Measurements from ENCODE around the gene ACAA1.
"Not testable (repeated sequence)": the region's sequence is repeated elsewhere in the genome, so short reads cannot be mapped to it uniquely, and the experiment has no call there.

ACAA1 gene

DNA sequence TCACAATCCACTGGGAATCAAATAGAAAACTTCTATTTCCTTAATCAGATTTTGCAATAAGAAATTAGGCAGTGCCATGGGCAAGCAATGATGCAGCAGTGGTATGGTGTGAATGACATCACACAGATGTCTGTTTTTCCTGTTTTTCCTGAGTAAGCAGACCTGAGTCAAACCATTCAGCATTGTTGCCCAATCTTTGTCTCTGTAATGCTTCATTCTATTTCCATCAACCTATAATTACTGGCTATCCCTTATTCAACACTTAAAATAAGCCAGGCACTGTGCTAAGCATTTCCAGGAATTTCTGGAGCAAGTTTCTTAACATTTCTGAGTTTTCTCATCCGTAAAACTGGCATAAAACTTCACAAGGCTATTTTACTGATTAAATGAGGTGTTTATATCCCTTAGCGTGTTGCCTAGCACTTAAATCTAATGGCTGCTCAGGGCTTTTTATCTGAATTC lies 17.1 kb upstream of the ACAA1 start:
- no peak for DNase-seq (ENCODE audit: low spot score)

DNA sequence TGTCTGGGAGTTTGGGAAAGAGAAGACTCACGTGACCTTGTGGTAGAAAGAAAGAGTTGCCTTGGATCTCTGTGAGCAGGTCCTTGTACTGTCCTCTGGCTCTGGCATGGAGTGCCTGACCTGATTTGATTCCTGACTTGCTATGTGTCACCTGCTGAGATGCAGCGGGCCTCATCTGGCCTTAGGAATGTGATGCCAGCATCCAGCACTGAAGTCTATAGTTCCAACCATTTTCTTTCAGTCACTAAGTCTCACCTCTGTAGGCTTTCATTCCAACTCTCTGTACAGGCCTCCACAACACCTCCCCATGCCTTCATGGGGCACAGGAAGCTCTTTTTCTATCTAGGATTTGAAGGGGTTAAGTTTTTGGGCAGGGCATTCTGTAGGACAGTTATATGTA lies 16.3 kb upstream of the ACAA1 start:
- DNase-seq (ENCODE audit: low spot score) = no peak

DNA sequence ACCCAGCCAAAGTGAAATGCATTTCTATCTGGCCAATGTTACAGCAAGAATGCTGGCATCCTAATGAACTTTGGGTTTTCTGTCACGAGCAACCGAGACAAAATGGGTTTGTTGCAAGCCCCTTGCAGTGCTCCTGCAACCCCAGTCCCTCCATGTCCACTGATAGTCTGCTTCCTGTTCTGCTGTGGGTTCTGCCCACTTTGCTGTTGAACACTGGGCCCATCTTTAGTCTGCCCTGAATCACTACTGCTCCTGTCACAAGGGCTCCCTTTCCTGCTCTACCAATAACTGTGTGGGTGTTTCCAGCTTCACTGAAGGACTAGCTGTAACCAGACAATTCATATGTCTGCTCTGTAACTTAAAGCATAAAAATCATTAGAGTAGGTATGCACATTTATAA lies 15.7 kb upstream of the ACAA1 start:
- no peak for DNase-seq (ENCODE audit: low spot score)

DNA sequence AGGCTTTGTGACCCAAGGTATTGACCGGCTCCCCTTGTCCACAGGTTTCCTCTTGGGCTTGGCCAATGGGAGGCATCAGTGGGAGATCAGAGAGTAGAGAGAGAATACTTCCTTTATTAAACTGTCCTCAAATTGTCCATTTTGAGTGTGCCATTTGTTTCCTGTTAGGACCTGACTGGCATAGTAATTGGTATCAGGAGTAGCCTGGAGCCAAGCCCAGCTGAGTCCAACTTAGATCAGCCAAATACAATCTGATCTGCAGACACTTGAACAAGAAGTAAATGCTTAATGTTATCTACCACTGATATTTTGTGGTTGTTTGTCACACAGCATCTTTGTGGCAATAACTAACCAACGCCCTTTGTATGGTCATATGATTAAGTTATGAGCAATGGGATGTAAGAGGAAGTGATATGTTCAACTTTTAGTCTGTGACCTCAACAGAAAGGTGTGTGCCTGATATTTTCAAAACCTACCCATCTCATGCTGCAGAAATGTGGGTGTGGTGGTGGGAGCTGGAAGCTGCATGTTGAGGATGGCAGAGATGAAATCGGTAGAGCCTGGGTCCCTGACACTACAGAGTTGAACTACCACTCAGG lies 14.8 kb upstream of the ACAA1 start:
- no peak for DNase-seq (ENCODE audit: low spot score)

DNA sequence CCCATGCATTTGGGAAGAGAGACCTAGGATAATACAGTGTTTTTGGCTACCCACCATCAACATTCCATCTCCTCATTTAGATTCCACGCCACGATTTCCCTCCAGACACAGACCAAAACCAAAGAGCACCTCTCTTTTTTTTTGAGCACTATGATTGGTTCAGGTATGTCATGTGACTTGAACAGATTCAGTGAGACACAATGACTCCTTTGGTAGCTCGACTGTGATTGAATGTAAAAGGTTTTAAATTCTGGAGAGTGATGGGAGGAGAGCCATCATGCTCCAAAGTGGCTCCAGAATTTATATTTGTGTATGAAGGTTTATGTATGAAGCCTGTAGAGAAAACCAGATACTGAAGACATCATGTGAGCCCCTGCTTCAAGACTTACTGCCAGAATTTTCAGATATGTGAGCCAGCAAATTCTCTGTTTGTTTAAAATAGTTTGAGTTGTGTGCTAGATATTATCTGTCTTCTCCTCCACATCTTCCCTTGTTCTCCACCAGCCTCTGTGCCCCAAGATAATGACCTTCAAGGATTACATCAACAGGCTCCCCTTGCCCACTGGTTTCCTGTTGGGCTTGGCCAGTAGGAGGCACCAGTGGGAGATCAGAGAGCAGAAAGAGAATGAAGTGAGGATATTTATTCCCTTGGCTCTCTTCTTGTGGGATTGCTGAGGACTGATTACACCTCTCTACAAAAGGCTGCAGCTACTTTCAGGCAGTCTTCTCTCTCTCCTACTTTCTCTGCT lies 14.0 kb upstream of the ACAA1 start:
- DNase-seq (ENCODE audit: low spot score) = no peak

DNA sequence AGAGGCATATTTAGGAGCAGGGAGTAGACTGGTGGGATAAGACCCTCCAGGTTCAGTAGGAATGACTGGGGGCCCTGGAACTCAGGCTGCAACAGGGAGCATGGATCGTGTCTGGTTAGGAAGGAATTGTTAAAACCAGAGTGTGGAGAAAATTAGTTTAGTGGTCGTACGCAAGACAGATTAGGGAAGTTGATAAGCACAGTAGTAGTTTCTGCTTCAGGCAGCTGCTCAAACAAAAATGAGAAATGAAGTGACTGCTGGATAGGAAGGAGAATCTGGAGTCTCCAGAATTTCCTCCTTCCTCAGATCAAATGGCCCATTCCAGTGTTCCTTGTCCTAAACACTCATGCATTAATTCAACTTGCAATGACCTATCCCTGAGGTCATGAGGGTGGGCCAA lies 12.8 kb upstream of the ACAA1 start:
- DNase-seq (ENCODE audit: low spot score) = no peak

DNA sequence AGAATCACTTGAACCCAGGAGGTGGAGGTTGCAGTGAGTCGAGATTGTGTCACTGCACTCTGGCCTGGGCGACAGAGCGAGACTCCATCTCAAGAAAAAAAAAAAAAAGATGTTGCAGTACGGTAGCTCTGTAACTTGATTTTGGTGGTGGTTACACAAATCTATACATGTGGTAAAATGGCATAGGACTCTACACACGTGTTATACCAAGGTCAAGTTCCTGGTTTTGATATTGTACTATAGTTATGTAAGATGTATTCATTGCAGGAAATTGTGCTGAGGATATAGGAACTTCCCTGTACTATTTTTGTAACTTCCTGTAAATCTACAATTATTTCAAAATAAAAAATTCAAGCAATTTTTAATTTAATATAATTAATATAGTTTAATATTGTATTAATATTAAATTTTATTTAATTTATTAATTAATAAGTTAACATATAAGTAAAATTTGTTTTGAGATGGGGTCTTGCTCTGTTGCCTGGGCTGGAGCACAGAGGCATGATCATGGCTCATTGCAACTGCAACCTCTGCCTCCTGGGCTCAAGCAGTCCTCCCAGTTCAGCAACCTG lies 11.5 kb upstream of the ACAA1 start:
- no peak for DNase-seq (ENCODE audit: low spot score)

DNA sequence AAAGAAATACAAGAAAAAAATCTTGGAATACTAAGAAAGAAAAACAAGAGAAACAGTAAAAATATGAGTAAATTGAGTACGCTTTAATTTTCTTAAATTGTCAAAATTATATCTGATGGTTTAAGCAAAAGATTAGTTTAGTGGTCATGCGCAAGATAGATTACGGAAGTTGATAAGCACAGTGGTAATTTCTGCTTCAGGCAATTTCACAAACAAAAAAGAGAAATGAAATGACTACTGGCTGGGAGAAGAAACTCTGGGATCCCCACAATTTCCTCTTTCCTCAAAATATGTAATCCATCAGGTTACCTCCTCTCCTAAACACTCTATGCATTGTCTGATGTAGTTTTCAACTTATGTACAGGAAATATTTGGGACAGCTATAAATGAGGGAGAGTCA lies 10.5 kb upstream of the ACAA1 start:
- DNase-seq (ENCODE audit: low spot score) = no peak

DNA sequence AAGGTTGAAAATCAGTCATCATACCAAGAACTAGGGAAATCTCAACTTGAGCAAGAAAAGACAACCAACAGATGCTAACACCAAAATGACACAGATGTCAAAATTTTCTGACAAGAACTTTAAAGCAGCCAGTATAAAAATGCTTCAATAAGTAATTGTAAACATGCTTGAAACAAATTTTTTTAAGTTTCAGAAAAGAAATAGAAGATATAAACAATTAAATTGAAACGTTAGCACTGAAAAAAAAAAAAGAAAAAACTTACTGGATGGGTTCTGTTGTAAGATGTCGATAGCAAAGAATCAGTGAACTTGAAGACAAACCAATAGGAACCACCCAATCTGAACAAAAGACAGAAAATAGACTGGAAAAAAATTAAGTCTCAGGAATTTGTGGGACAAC lies 9.6 kb upstream of the ACAA1 start:
- no peak for DNase-seq (ENCODE audit: low spot score)

DNA sequence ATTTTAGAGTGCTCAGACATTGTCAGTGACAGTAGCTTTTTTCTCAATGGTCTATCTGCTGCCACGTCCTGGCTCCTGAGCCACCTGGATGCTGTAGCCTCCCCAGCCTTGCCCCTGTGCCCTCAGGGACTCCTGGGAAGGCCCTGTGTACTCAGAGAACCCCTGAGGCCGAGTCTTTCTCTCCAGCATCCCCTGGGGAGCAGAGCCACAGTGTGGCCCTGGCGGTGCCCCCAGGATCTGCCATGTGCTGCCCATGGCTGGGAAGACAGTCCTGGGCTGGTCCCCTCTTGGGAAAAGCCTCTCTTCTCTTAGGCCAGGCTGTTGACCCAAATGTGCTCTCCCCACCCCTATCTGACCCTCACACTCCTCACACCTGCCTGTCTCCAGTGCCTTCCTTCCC lies 6.6 kb upstream of the ACAA1 start:
- DNase-seq (ENCODE audit: low spot score) = no peak

DNA sequence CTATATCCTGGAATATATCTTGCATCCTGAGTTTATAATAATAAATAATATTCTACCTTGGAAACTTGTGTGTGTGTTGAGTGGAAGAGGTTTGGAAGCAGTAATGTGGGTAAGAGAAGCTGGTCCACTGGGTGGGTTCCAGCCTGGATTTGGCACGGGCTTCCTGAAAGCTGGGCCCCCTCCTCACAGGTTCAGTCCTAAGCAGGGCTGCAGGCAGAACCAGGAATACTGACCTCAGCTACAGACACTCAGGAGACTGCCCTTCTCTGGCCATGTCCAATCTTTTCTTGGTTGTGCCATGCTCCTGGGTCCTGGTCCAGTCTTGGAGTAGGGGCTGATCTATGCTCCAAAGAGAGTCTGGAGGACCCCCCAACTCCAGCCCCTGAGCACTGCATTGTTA lies 6.0 kb upstream of the ACAA1 start:
- DNase-seq (ENCODE audit: low spot score) = no peak

DNA sequence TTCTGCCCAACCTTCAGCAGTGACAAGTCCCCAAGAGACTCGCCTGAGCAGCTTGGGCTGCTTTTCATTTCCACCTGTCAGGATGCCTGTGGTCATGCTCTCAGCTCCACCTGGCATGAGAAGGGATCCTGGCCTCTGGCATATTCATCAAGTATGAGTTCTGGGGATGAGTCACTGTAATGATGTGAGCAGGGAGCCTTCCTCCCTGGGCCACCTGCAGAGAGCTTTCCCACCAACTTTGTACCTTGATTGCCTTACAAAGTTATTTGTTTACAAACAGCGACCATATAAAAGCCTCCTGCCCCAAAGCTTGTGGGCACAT lies 5.0 kb upstream of the ACAA1 start:
- DNase-seq (ENCODE audit: low spot score) = no peak

DNA sequence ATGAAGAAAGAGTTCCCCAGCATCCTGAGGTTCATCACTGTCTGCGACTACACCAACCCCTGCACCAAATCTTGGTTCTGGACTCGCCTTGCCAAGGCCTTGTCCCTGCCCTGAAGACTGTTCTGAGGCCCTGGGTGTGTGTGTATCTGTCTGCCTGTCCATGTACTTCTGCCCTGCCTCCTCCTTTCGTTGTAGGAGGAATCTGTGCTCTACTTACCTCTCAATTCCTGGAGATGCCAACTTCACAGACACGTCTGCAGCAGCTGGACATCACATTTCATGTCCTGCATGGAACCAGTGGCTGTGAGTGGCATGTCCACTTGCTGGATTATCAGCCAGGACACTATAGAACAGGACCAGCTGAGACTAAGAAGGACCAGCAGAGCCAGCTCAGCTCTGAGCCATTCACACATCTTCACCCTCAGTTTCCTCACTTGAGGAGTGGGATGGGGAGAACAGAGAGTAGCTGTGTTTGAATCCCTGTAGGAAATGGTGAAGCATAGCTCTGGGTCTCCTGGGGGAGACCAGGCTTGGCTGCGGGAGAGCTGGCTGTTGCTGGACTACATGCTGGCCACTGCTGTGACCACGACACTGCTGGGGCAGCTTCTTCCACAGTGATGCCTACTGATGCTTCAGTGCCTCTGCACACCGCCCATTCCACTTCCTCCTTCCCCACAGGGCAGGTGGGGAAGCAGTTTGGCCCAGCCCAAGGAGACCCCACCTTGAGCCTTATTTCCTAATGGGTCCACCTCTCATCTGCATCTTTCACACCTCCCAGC lies 4.4 kb upstream of the ACAA1 start:
- no peak for DNase-seq (ENCODE audit: low spot score)

DNA sequence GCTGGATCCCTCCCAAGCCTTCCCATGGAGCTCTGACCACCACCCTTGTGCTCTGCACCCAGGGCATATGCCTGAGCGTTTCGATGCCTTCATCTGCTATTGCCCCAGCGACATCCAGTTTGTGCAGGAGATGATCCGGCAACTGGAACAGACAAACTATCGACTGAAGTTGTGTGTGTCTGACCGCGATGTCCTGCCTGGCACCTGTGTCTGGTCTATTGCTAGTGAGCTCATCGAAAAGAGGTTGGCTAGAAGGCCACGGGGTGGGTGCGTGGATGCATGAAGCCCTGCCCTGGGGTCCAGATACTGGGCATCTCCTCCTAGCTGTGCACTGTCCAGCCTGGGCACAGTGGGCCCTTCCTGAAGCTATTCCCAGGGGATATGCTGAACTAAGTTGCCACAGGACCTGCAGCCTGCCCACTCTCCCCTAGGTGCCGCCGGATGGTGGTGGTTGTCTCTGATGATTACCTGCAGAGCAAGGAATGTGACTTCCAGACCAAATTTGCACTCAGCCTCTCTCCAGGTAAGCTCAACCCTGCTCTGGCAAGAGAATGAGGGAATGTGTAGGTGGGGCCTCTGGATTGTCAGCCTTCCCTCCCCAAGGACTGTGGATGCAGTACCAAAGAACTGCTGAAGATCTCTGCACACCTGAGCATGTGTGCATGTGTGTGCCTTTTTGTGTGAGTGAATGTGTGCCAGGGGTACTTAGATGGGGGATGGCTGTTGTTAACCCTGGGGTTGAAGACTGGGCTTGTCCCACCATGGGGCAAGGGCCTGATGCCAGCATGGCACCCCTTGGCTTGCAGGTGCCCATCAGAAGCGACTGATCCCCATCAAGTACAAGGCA lies 3.6 kb upstream of the ACAA1 start:
- DNase-seq (ENCODE audit: low spot score) = no peak

DNA sequence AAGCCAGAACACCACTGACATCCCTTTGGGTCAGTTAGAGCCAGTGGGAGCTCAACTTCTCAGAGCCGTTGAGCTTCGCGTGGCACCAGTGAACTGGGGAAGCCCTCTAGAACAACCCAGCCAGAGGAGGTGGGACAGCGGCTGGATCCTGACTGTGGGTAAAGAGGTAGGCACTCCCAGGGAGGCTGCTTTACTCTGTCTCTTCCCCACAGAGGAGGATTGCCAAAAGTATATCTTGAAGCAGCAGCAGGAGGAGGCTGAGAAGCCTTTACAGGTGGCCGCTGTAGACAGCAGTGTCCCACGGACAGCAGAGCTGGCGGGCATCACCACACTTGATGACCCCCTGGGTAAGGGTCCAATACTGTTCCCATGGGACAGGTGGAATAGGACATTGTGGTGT lies 2.7 kb upstream of the ACAA1 start:
- no peak for DNase-seq (ENCODE audit: low spot score)

DNA sequence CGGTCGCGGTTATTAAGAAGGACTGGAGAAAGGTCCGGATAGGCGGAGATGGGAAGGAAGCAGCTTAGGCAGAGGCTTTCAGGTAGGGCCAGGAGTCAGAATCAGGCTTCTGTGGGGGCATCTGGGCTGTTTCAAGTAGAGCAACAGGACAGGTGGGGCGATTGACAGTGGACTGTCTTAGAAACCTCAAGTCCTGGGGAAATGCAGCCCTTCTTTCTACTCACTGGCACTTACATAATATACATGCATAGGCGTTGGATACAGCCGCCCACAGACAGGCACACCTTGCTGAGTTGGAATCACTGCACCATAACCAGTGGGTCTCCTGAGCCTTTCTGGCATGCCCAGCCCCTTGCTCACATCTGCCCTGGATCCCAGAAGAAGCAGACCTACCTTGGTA lies 2.3 kb upstream of the ACAA1 start:
- no peak for DNase-seq (ENCODE audit: low spot score)

DNA sequence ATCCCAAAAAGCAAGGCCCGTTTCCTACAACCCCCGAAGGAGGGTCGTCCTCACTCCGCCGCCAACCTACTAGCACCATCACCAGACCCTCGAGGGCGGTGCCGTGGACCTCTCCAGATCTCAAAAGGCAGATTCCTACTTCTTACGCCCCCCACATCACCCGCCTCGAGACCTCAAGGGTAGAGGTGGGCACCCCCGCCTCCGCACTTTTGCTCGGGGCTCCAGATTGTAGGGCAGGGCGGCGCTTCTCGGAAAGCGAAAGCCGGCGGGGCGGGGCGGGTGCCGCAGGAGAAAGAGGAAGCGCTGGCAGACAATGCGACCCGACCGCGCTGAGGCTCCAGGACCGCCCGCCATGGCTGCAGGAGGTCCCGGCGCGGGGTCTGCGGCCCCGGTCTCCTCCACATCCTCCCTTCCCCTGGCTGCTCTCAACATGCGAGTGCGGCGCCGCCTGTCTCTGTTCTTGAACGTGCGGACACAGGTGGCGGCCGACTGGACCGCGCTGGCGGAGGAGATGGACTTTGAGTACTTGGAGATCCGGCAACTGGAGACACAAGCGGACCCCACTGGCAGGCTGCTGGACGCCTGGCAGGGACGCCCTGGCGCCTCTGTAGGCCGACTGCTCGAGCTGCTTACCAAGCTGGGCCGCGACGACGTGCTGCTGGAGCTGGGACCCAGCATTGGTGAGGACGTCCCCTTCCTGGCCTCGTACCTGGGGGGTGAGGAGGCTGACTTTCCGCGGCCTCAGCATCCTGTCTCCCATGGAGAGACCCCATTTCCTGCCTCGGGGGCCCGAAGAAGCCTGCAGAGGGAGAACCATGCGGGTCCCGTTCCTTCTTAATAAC lies 1.6 kb upstream of the ACAA1 start, which contains the start of gene MYD88:
Gene MYD88 (plus strand): TSS at position 313 of the 842 bp plus-strand sequence. CDS start 40 bp downstream, at position 353.
- DNase-seq (ENCODE audit: low spot score) = peak; percentile 86

DNA sequence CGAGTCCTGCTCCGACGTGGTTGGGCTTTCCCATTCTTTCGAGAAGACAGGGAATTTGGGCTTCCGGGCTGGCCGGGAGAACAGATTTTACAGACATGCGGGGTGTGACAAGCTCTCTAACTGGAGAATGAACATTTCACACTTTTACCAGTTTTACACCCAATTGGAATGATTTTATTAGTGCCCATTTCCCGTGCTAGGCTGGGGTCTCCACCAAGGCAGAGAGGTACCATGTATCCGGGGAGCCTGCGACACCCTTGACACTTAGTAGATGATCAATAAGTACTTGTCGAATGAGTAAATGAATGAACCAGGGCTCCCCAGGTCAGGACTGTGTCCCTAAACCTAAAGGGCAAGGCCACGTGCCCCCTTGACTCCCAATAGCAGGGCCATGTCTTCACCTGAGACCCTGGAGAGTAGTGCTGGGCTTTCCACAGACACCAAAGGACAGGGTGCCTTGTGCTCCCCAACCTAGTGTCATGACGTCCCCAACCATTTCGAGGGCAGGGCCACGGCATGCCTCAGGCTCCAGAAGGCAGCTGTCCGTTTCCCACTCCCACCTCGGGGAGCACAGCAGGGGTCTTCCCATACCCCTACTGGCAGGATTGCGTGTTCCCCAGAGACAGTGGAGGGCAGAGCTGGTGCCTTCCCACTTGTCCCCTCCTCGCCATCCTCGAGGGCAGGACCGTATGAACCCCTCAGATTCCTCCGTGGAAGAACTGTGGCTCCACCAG lies 855 bp upstream of the ACAA1 start:
- no peak for DNase-seq (ENCODE audit: low spot score)

DNA sequence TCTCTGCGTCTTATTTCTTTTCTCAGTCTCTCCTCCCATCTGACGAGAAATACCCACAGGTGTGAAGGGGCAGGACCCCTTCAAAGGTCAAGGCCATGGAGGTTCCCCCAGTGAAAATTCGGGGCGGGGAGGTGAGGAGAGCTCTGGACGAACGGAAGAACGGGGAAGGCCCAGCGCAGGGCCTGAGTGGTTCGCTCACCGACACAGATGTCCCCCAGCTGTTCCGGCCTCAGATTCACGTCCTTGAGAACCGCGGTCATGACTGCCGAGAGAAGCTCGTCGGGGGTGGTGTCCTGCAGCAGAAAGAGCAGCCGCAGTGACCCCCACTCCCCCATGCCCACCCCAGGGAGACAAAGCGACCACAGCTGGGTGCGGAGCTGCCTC lies 542 bp downstream of the ACAA1 start:
- no peak for DNase-seq (ENCODE audit: low spot score)

DNA sequence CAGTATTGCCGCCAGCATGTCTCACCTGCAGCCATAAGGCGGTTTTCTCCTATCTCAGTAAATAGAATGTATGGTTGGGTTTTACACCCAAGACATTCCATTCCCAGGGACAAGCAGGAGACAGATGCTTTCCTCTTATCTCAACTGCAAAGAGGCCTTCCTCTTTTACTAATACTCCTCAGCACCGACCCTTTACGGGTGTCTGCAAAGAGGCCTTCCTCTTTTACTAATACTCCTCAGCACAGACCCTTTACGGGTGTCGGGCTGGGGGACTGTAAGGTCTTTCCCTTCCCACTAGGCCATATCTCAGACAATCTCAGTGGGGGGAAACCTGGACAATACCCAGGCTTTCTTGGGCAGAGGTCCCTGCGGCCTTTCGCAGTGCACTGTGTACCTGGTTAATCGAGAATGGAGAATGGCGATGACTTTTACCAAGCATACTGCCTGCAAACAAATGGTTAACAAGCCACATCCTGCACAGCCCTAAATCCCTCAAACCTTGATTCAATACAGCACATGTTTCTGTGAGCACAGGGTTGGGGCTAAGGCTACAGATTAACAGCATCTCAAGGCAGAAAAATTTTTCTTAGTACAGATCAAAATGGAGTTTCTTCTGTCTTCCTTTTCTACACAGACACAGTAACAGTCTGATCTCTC lies 1.2 kb downstream of the ACAA1 start:
- not testable (repeated sequence) for DNase-seq (ENCODE audit: low spot score)

All from left forelimb (tissue), 1 donor.